ENCODE results near the gene LRRC75A. TPM values are rescaled to one million over a fixed set of nuclear protein-coding genes. Genes with fewer than 3 reads are reported as not detected.

Gene LRRC75A
- total RNA-seq, 1 experiment from 2014 or later, result 1.2 TPM

DNA sequence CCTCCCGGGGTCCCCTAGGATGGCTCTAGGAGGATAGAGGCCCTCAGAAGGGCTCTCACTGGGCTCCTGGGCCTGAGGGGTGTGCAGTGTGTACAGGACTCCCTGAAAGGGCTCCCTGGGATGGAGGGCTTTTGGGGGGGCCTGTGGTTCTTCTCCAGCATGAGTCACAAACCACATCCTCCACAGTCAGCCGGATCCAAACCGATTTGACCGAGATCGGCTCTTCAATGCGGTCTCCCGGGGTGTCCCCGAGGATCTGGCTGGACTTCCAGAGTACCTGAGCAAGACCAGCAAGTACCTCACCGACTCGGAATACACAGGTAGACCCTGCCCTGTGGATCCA, 72.1 kb downstream of the LRRC75A start:
- no peak for ATAC-seq
- CTCF ChIA-PET, result no interaction called here

DNA sequence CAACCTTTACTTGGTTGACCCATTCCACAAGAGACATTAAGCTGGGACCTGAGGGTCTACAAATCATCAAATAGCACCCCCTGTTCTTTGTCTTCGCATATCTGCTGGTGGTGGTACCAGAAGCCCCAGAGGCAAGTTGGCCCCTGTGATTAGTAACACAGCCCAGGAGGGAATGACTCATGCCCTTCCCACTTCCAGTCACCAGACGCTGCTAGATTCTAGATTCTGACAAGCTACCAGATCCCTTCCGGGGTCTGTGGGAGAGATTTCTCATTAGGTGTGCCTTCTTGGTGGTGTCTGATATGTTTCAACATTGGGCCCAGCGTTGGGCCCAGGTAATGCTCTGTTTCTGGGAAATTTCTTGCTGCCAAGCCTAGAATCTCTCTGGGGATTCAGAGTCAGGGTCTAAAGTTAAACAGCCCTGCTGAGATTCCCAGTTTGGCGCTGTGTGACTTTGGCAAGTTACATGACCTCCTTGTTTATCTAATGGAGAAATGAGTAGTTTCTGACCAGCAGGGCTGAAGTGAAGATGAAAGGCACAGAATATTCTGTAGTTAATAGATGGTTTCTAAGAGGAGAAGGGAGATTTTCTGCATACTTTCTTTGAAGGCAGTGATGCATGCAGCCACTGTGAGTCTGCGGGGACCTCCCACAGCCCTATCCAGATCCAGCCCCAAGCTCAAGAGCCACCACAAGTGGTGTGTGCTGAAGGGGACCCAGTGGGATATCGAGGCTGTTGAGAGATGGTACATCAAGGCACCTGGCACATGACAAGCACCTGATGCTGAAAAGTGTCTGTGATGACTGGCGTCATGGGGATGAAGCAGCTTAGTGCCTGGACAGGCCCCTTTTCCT, 72.7 kb downstream of the LRRC75A start:
- no peak for ATAC-seq
- H3K4me3 ChIP-seq (ENCODE audit: low read depth in 2 of 2, low read length in 2 of 2), result no peak overlapping the region; a peak in 1 of 4 replicates
- intact Hi-C loops (cut with micrococcal nuclease; ENCODE audit: unreplicated experiment), result no loop called here
- POLR2A ChIA-PET, result no interaction called here
- CTCF ChIA-PET, result interaction anchor here (0.7 kb wide), 1 partner anchor 45 kb away, joined by 3 read pairs; no protein-coding TSS in a partner anchor
- H3K27ac ChIP-seq (ENCODE audit: low read length), result no peak overlapping the region
- in situ Hi-C loops (cut with HindIII; ENCODE audit: low pct_unique_long_range_greater_than_20kb, low sequenced_read_pairs), result no loop called here
- no peaks in the 10 kb centered on the region for H3K36me3 ChIP-seq (ENCODE audit: control insufficient read depth, insufficient read depth, low read length)
- TF ChIP-seq REST (IDR thresholded peaks at IDR 0.05; ENCODE audit: insufficient read depth in 1 of 2, low read depth in 2 of 2, low read length in 1 of 2) (no peak), TCF7L2 (IDR thresholded peaks at IDR 0.05; ENCODE audit: low read depth, low read length) (no peak), SIN3A (IDR thresholded peaks at IDR 0.05; ENCODE audit: borderline replicate concordance, insufficient read depth, low read depth, low read length) (no peak), POLR2AphosphoS5 (IDR thresholded peaks at IDR 0.05; ENCODE audit: low read depth, low read length) (no peak)
- TF ChIP-seq, protein P1, sequence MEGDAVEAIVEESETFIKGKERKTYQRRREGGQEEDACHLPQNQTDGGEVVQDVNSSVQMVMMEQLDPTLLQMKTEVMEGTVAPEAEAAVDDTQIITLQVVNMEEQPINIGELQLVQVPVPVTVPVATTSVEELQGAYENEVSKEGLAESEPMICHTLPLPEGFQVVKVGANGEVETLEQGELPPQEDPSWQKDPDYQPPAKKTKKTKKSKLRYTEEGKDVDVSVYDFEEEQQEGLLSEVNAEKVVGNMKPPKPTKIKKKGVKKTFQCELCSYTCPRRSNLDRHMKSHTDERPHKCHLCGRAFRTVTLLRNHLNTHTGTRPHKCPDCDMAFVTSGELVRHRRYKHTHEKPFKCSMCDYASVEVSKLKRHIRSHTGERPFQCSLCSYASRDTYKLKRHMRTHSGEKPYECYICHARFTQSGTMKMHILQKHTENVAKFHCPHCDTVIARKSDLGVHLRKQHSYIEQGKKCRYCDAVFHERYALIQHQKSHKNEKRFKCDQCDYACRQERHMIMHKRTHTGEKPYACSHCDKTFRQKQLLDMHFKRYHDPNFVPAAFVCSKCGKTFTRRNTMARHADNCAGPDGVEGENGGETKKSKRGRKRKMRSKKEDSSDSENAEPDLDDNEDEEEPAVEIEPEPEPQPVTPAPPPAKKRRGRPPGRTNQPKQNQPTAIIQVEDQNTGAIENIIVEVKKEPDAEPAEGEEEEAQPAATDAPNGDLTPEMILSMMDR (IDR thresholded peaks at IDR 0.05), result no peak
- no peak for DNase-seq (ENCODE audit: low read depth, low spot score)
- BruUV-seq (replicated peaks), result no TSS peak
- H3K9me3 ChIP-seq (ENCODE audit: control insufficient read depth, insufficient read depth, low read depth, low read length), result no peaks in the 10 kb centered on the region
- H3K4me1 ChIP-seq (ENCODE audit: control insufficient read depth, insufficient read depth, low read length), result peaks cover 15% of the 10 kb centered on the region
- no peaks in the 10 kb centered on the region for H3K27me3 ChIP-seq (ENCODE audit: control insufficient read depth, insufficient read depth, low read length)

More for the DNA sequence above, 72.1 kb downstream of the LRRC75A start:
- Histone ChIP-seq H3K36me3 (ENCODE audit: control insufficient read depth, insufficient read depth, low read length) (no peaks in the 10 kb centered on the region), H3K4me1 (ENCODE audit: control insufficient read depth, insufficient read depth, low read length) (peaks cover 15% of the 10 kb centered on the region), H3K4me3 (ENCODE audit: low read depth in 2 of 2, low read length in 2 of 2) (no peak overlapping the region), H3K27me3 (ENCODE audit: control insufficient read depth, insufficient read depth, low read length) (no peaks in the 10 kb centered on the region), H3K9me3 (ENCODE audit: control insufficient read depth, insufficient read depth, low read depth, low read length) (no peaks in the 10 kb centered on the region), H3K27ac (ENCODE audit: low read length) (no peak overlapping the region)
- intact Hi-C loops (cut with micrococcal nuclease; ENCODE audit: unreplicated experiment), result no loop called here
- POLR2A ChIA-PET, result no interaction called here
- DNase-seq (ENCODE audit: low read depth, low spot score), result no peak
- no TSS peak for BruUV-seq (replicated peaks)
- in situ Hi-C loops (cut with HindIII; ENCODE audit: low pct_unique_long_range_greater_than_20kb, low sequenced_read_pairs), result no loop called here
- TF ChIP-seq SIN3A (IDR thresholded peaks at IDR 0.05; ENCODE audit: borderline replicate concordance, insufficient read depth, low read depth, low read length), result no peak
- TF ChIP-seq TCF7L2 (IDR thresholded peaks at IDR 0.05; ENCODE audit: low read depth, low read length), result no peak
- TF ChIP-seq POLR2AphosphoS5 (IDR thresholded peaks at IDR 0.05; ENCODE audit: low read depth, low read length), result no peak

- ChIA-PET CTCF (interaction anchor here (0.7 kb wide), 1 partner anchor 44 kb away, joined by 3 read pairs; no protein-coding TSS in a partner anchor), POLR2A (no interaction called here)
- in situ Hi-C loops (cut with HindIII; ENCODE audit: low pct_unique_long_range_greater_than_20kb, low sequenced_read_pairs) (no loop called here), intact Hi-C loops (cut with micrococcal nuclease; ENCODE audit: unreplicated experiment) (no loop called here)
- DNase-seq (ENCODE audit: low read depth, low spot score) (no peak), ATAC-seq (no peak)
- TF ChIP-seq REST (IDR thresholded peaks at IDR 0.05; ENCODE audit: insufficient read depth in 1 of 2, low read depth in 2 of 2, low read length in 1 of 2) (no peak), POLR2AphosphoS5 (IDR thresholded peaks at IDR 0.05; ENCODE audit: low read depth, low read length) (no peak), SIN3A (IDR thresholded peaks at IDR 0.05; ENCODE audit: borderline replicate concordance, insufficient read depth, low read depth, low read length) (no peak), TCF7L2 (IDR thresholded peaks at IDR 0.05; ENCODE audit: low read depth, low read length) (no peak)
- TF ChIP-seq, protein P1 (IDR thresholded peaks at IDR 0.05), result no peak
- H3K4me3 ChIP-seq (ENCODE audit: low read depth in 2 of 2, low read length in 2 of 2), result no peak overlapping the region
- H3K9me3 ChIP-seq (ENCODE audit: control insufficient read depth, insufficient read depth, low read depth, low read length), result no peaks in the 10 kb centered on the region
- no peaks in the 10 kb centered on the region for H3K36me3 ChIP-seq (ENCODE audit: control insufficient read depth, insufficient read depth, low read length)
- no TSS peak for BruUV-seq (replicated peaks)
- H3K27me3 ChIP-seq (ENCODE audit: control insufficient read depth, insufficient read depth, low read length), result no peaks in the 10 kb centered on the region
- peaks cover 15% of the 10 kb centered on the region for H3K4me1 ChIP-seq (ENCODE audit: control insufficient read depth, insufficient read depth, low read length)
- no peak overlapping the region for H3K27ac ChIP-seq (ENCODE audit: low read length)
These were observed 73.3 kb downstream of the LRRC75A start for GRCh38 chr17:16418685-16419068.

Measured in Panc1 (cell line).